Astrocyte (in vitro differentiated cells and primary cell): ENCODE results near the gene KCNMA1.

Source experiments
- EZH2 ChIP-seq: IDR thresholded peaks from 2 replicates; pipeline ENCODE4 v1.6.1; 2012; ENCODE audit warnings: mild to moderate bottlenecking, low read length, inconsistent platforms; ENCODE audit not compliant: insufficient read depth
- TF ChIP-seq, protein P1 (sequence below): IDR thresholded peaks from 2 replicates; pipeline ENCODE4 v1.5.1; 2011; ENCODE audit warnings: low read depth, mild to moderate bottlenecking, inconsistent platforms, low read length, moderate library complexity; ENCODE audit not compliant: insufficient read depth

DNA sequence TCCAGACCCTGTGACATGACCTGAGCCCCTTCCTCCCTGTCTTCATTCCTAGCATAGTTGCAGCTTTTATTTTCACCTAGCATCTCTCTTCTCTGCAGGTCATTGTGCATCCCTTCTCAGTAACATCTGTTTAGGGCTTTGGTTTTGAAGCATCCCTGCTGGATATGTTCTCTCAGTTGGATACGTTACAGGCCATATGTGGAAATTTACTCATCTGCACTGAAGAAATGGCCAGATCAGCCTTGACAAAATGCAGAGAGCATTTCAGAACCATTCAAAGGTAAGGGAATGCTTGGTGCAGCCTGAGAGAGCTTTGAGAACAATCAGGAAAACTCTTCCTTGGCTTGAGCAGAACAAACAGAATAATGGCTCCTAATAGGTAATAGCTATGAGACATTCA lies 647.0 kb downstream of the KCNMA1 start:
- TF ChIP-seq, protein P1, sequence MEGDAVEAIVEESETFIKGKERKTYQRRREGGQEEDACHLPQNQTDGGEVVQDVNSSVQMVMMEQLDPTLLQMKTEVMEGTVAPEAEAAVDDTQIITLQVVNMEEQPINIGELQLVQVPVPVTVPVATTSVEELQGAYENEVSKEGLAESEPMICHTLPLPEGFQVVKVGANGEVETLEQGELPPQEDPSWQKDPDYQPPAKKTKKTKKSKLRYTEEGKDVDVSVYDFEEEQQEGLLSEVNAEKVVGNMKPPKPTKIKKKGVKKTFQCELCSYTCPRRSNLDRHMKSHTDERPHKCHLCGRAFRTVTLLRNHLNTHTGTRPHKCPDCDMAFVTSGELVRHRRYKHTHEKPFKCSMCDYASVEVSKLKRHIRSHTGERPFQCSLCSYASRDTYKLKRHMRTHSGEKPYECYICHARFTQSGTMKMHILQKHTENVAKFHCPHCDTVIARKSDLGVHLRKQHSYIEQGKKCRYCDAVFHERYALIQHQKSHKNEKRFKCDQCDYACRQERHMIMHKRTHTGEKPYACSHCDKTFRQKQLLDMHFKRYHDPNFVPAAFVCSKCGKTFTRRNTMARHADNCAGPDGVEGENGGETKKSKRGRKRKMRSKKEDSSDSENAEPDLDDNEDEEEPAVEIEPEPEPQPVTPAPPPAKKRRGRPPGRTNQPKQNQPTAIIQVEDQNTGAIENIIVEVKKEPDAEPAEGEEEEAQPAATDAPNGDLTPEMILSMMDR: no peak
- TF ChIP-seq EZH2: no peak
